ENCODE results near the gene NUDT14. TPM values are rescaled to one million over a fixed set of nuclear protein-coding genes. Genes with fewer than 3 reads are reported as not detected.
A peak's percentile ranks its signal among the peaks of the same experiment; 100 is the strongest.

Gene NUDT14
- total and polyA plus RNA-seq, 2 of the 8 experiments (the other 6 are each of a cell fraction or from before 2014, with no cell fraction given) = 25.5 to 33.3 TPM

DNA sequence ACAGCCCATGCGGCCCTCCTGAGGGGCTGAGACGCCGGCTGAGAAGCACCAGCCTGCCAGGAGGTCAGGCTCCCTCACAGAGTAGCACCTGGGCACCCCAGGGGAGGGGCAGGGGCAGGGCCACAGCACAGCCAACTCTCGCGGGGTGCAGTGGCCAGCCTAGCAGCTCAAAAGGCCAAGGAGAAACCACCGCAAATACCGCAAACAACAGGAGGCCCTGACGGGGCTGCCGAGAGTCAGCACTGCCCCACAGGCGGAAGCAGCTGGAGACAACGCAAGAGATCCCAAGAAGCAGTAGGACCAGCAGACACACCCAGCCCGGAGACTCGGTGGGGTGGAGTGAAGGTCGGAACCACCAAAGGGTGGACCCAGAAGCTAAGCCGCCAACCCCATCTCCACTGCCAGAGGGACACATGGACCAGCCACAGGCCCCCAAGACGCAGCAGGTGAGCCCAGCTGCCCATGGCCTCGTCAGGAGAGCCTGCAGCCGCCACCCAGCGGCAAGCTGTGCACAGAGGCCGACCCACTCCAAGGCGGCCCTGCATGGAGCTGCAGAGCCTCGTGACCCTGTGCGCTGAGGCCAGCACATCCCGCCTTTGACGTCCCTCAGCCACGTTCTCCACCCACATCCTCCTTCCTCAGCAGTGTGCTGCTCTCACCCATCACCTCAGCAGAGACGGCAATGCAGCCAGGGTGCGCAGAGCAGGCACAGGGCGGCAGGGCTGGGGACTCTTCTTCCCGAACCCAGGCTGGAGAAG lies 35.6 kb upstream of the NUDT14 start:
- Histone ChIP-seq H2BK5ac (ENCODE audit: low read depth, low read length) (0 out of 2 replicates have a peak overlapping the region, but pooled peaks have one; percentile 56), H3K79me1 (ENCODE audit: low read depth, low read length) (peaks cover 4% of the 10 kb centered on the region; the same call in 1 of the 2 replicates), H3K4me2 (ENCODE audit: insufficient read depth in 1 of 2, low read depth in 2 of 2, low read length in 2 of 2) (no peak overlapping the region), H3K27ac (ENCODE audit: low read depth, low read length) (no peak overlapping the region), H2BK12ac (ENCODE audit: low read depth, low read length) (no peak overlapping the region), H4K20me1 (replicated peaks in 1 of 2; ENCODE audit: control insufficient read depth in 1 of 2, insufficient read depth in 2 of 2, low read length in 2 of 2) (peaks cover 0 to 19% of the 10 kb centered on the region in 2 experiments), H3K36me3 (ENCODE audit: control insufficient read depth in 2 of 4, insufficient read depth in 4 of 4, low read length in 3 of 4) (no peaks in the 10 kb centered on the region; a peak in 2 of 8 replicates), H4K8ac (ENCODE audit: extremely low read depth, insufficient read depth, low read length) (peak overlapping the region; percentile 14; the same call in 1 of the 2 replicates), H2BK15ac (ENCODE audit: low read length) (no peak overlapping the region), H2AK5ac (ENCODE audit: low read depth, low read length) (no peak overlapping the region), H2BK20ac (ENCODE audit: low read length) (no peak overlapping the region), H3K14ac (ENCODE audit: insufficient read length) (no peak overlapping the region), H3K79me2 (ENCODE audit: control insufficient read depth in 1 of 2, insufficient read depth in 2 of 2, low read length in 2 of 2) (no peaks in the 10 kb centered on the region), H3K4me3 (ENCODE audit: extremely low read depth in 1 of 4, insufficient read depth in 2 of 4, low read depth in 3 of 4, low read length in 4 of 4) (no peak overlapping the region), H3K56ac (replicated peaks; ENCODE audit: insufficient read length, low read depth, low read length) (no peak overlapping the region), H3K23ac (ENCODE audit: insufficient read length) (no peak overlapping the region), H3K23me2 (ENCODE audit: low read depth, low read length) (peaks cover 3% of the 10 kb centered on the region; the same call in 1 of the 2 replicates), H3K9me3 (ENCODE audit: insufficient read depth in 2 of 2, low read depth in 1 of 2, low read length in 1 of 2) (no peaks in the 10 kb centered on the region), H4K5ac (ENCODE audit: insufficient read length, low read depth, low read length) (no peak overlapping the region), H3K27me3 (replicated peaks in 1 of 4; ENCODE audit: control insufficient read depth in 3 of 4, extremely low read depth in 1 of 4, insufficient read depth in 3 of 4, low read length in 3 of 4) (no peaks in the 10 kb centered on the region; a peak in 1 of 7 replicates), H3K9ac (replicated peaks in 1 of 4; ENCODE audit: extremely low read depth in 1 of 4, low read depth in 3 of 4, low read length in 3 of 4) (no peak overlapping the region), H3K4me1 (replicated peaks in 1 of 4; ENCODE audit: control insufficient read depth in 3 of 4, insufficient read depth in 4 of 4, low read length in 3 of 4) (no peaks in the 10 kb centered on the region), H3K4ac (replicated peaks; ENCODE audit: insufficient read length, low read depth, low read length) (no peak overlapping the region), H2AFZ (ENCODE audit: low read length) (no peak overlapping the region), H2BK120ac (replicated peaks; ENCODE audit: low read depth, low read length) (no peak overlapping the region), H3K18ac (ENCODE audit: extremely low read depth, low read length) (no peak overlapping the region), H4K91ac (replicated peaks; ENCODE audit: insufficient read length, low read length) (no peak overlapping the region)
- ChIA-PET CTCF (ENCODE audit: partially characterized antibody) (interaction anchor here (0.9 to 1.3 kb wide), 5 partner anchors 10 to 254 kb away, joined by 3 to 6 read pairs (median 4); no protein-coding TSS in a partner anchor), POLR2A (ENCODE audit: partially characterized antibody) (interaction anchor here (0.7 kb wide), 2 partner anchors 35 to 98 kb away, joined by 3 read pairs; partner anchors contain the start of gene PACS2)
- FAIRE-seq (no peak), DNase-seq (ENCODE audit: low read depth in 1 of 2, low spot score in 2 of 2) (no peak)
- 93% methylated on average over 24 of the region's 30 CpGs; no CpG with 5 or more reads in 1 of the 2 experiments for WGBS, 2 experiments (ENCODE audit: extremely low coverage in 1 of 2, insufficient coverage in 1 of 2, insufficient read length in 1 of 2, insufficient replicate concordance in 2 of 2, low coverage in 1 of 2, low lambda C conversion rate in 2 of 2, missing lambda C conversion rate in 1 of 2)
- TF ChIP-seq KDM5A (IDR thresholded peaks at IDR 0.05; ENCODE audit: low read length) (no peak), TAF7 (optimal IDR thresholded peaks at IDR 0.05; ENCODE audit: borderline replicate concordance, low read depth, low read length) (no peak), SP1 (IDR thresholded peaks at IDR 0.05; ENCODE audit: low read depth, low read length) (no peak), ZNF274 (IDR thresholded peaks at IDR 0.05; ENCODE audit: borderline replicate concordance, extremely low read depth, low read length) (no peak), BCL11A (IDR thresholded peaks at IDR 0.05; ENCODE audit: low read depth in 2 of 2, low read length in 2 of 2) (no peak), EZH2 (IDR thresholded peaks at IDR 0.05; ENCODE audit: low read depth, low read length, severe bottlenecking) (no peak), KDM4A (IDR thresholded peaks at IDR 0.05; ENCODE audit: low read depth, low read length, severe bottlenecking) (no peak), NANOG (IDR thresholded peaks at IDR 0.05; ENCODE audit: insufficient read depth, low read depth, low read length, poor library complexity, severe bottlenecking) (no peak), CBX5 (IDR thresholded peaks at IDR 0.05; ENCODE audit: low read depth, low read length) (no peak), RFX5 (IDR thresholded peaks at IDR 0.05; ENCODE audit: borderline replicate concordance, low read depth, low read length) (no peak)
- TF ChIP-seq, protein P1, sequence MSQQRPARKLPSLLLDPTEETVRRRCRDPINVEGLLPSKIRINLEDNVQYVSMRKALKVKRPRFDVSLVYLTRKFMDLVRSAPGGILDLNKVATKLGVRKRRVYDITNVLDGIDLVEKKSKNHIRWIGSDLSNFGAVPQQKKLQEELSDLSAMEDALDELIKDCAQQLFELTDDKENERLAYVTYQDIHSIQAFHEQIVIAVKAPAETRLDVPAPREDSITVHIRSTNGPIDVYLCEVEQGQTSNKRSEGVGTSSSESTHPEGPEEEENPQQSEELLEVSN (IDR thresholded peaks at IDR 0.05) = no peak
